Transverse colon (tissue), 4 donors: ENCODE results near the gene SCNN1A. TPM values are rescaled to one million over a fixed set of nuclear protein-coding genes. Genes with fewer than 3 reads are reported as not detected.
A peak's percentile ranks its signal among the peaks of the same experiment; 100 is the strongest.

Source experiments
- DNase-seq: peaks from one replicate; pipeline ENCODE4 v3.0.0-alpha.2; 2019
- H3K27ac ChIP-seq, 4 donors: fragments of 200-600 bp; sonication (generic); 2 replicates each; pipeline ENCODE4 v1.5.1; 2016 to 2018; ENCODE audit warnings: inconsistent platforms in 4 of 4
- H3K27me3 ChIP-seq: fragments of 200-600 bp; sonication (generic); 2 replicates; pipeline ENCODE4 v1.5.1; 2017; ENCODE audit warnings: inconsistent platforms
- H3K36me3 ChIP-seq, 4 donors: fragments of 200-600 bp; sonication (generic); 2 replicates each; pipeline ENCODE4 v1.5.1; 2017 to 2019; ENCODE audit warnings: inconsistent platforms in 4 of 4
- H3K4me1 ChIP-seq, 4 donors: fragments of 200-600 bp; sonication (generic); 2 replicates each; pipeline ENCODE4 v1.5.1; 2017 to 2020; ENCODE audit warnings: inconsistent platforms in 4 of 4
- H3K4me3 ChIP-seq, 4 donors: fragments of 200-600 bp; sonication (generic); 1 replicate in 1 of 4; 2 replicates in 3 of 4; pipeline versions ENCODE4 v1.5.1 to v1.6.1; 2017 to 2019; ENCODE audit warnings: inconsistent platforms in 4 of 4
- H3K9me3 ChIP-seq, 2 donors: fragments of 200-600 bp; sonication (generic); 2 replicates each; pipeline ENCODE4 v1.5.1; 2017 to 2019; ENCODE audit warnings: inconsistent platforms in 2 of 2
- EP300 ChIP-seq: sonication (generic); formaldehyde crosslinking; IDR thresholded peaks from one replicate; pipeline ENCODE4 v1.6.1; 2017; ENCODE audit warnings: antibody characterized with exemption, low read depth
- POLR2A ChIP-seq: fragments of 450-650 bp; IDR thresholded peaks from one replicate; pipeline ENCODE4 v1.6.1; 2016; ENCODE audit warnings: antibody characterized with exemption, mild to moderate bottlenecking, moderate library complexity
- POLR2AphosphoS5 ChIP-seq, 3 donors: sonication (generic); formaldehyde crosslinking; IDR thresholded peaks; one replicate each; pipeline ENCODE4 v1.6.1; 2016; ENCODE audit warnings: antibody characterized with exemption in 3 of 3
- WGBS, 2 donors: methylation state at CpG; one replicate each; pipeline ENCODE4 v1.1.5; 2018; ENCODE audit warnings: low coverage in 1 of 2; 5-methylcytosine and 5-hydroxymethylcytosine counted together
- in situ Hi-C, 4 donors: fragments of 200-750 bp; cut with MboI; loops; one replicate each; pipeline versions ENCODE4 v1.15.0 to v1.15.1; 2017; ENCODE audit warnings: low sequenced_read_pairs in 3 of 4, low pct_ligation_motif_present in 1 of 4, low pct_unique_long_range_greater_than_20kb in 1 of 4
- intact Hi-C: fragments of 100-400 bp; cut with DNase I; formaldehyde crosslinking; loops from one replicate; pipeline ENCODE4 v1.15.1; 2023; ENCODE audit warnings: low total_unique reads
- total RNA-seq, 4 donors: library from RNA; depleted of rRNA; stranded (reverse); fragments of >200 nt; gene quantifications; one replicate each; pipeline ENCODE4 v1.1.0, GENCODE V29; 2016
- TF ChIP-seq, protein P1 (sequence below), 5 experiments: fragments of 200-600 bp in 3 of 5; fragments of 450-650 bp in 2 of 5; sonication (generic) in 3 of 5; IDR thresholded peaks; 1 replicate in 2 of 5; 2 replicates in 3 of 5; pipeline ENCODE4 v1.5.1; 2016 to 2017; ENCODE audit warnings: antibody characterized with exemption in 5 of 5, inconsistent platforms in 3 of 5, mild to moderate bottlenecking in 2 of 5, moderate library complexity in 1 of 5

The SCNN1A gene
- total RNA-seq, 4 donors from 2014 or later = 151 to 757 (median 502) TPM

DNA sequence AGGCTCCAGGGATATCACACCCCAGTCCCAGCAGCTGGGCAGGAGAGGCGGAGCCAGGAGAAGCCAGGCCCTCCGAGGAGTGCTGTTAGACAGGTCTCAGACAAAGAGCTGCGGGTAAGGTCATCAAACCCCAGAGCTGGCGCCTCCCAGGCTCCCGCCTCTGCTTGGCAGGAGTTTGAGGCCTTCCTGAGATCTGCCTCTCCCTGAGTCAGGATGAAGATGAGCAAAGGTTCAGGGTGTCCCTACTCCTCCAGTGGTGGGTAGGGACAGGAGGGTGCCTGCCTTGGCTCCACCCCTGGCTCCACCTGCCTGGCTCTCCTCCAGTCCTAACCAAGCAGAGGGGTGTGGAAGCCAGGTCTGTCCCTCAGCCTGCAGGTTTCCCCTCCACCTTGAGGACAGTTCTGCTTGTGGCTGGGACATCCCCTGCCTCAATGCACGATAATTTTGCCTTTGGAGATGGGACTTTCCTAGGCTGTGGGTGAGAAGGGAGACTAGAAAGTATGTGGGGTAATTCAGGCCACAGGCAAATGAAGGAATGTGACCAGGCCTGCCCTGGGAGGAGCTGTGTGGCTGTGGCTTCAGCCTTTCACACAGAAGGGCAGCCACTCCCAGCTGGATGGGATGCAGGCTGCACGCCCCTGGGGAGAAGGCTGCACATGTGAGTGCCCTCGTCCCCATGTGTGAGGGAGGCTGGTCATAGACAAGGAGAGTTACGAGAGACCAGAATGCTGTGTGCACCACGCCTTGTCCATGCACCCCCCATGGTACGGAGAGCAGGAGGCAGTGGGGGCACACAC, 62.6 kb downstream of the SCNN1A start:
- WGBS, 2 donors = 65% methylated on average over 6 of the region's 11 CpGs; no CpG with 5 or more reads in 1 of the 2 donors
- TF ChIP-seq POLR2AphosphoS5 (IDR thresholded peaks at IDR 0.05) (peak; percentile 49 to 79 (median 71)), EP300 (no peak), POLR2A (peak; percentile 78)

DNA sequence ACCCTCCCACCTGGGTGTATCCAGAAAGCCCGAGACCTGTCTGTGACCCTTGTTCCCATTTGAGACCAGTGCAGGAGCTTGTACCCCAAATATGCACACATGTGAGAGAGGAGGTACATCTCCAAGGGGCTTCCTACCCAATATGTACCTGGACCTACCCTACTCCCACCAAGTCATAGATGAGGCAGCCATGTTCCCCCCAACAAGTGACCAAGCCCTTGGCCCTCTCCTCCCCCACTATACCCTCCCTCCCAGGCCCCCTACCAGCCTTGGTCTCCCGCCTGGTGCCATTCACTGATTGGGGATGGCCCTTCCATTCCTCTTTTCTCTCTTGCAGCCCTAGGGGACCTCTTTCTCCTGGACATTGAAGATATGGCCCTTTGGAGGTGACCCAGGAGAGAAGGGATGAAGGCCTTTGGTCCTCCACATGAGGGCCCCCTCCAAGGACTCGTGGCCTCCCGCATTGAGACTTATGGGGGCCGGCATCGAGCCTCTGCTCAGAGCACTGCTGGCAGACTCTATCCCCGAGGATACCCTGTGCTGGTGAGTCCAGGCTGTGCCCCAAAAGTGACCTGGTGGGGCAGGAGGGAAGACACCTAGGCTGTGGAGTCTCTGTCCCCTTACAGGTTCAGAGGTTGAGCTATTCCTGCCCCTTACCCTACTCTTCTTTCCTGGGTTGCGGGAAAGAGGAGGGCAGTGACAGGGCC, 63.4 kb downstream of the SCNN1A start:
- 65% methylated on average over 7 of the region's 8 CpGs; no CpG with 5 or more reads in 1 of the 2 donors for whole genome bisulfite sequencing, 2 donors
- Histone ChIP-seq H3K36me3 (no peaks in the 10 kb centered on the region), H3K27me3 (peaks cover 13% of the 10 kb centered on the region), H3K4me1 (peaks cover 7 to 51% (median 32%) of the 10 kb centered on the region in 4 donors), H3K4me3 (peak overlapping the region in 1 of 4 donors; percentile 61), H3K9me3 (no peaks in the 10 kb centered on the region), H3K27ac (peak overlapping the region; percentile 81 to 92 (median 89))
- TF ChIP-seq EP300 (no peak), POLR2AphosphoS5 (IDR thresholded peaks at IDR 0.05) (peak in 1 of 3 donors; percentile 58), POLR2A (no peak)
- TF ChIP-seq, protein P1, sequence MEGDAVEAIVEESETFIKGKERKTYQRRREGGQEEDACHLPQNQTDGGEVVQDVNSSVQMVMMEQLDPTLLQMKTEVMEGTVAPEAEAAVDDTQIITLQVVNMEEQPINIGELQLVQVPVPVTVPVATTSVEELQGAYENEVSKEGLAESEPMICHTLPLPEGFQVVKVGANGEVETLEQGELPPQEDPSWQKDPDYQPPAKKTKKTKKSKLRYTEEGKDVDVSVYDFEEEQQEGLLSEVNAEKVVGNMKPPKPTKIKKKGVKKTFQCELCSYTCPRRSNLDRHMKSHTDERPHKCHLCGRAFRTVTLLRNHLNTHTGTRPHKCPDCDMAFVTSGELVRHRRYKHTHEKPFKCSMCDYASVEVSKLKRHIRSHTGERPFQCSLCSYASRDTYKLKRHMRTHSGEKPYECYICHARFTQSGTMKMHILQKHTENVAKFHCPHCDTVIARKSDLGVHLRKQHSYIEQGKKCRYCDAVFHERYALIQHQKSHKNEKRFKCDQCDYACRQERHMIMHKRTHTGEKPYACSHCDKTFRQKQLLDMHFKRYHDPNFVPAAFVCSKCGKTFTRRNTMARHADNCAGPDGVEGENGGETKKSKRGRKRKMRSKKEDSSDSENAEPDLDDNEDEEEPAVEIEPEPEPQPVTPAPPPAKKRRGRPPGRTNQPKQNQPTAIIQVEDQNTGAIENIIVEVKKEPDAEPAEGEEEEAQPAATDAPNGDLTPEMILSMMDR (IDR thresholded peaks at IDR 0.05) = no peak
- in situ Hi-C loops = no loop called here
- no peak for DNase-seq
- intact Hi-C loops = no loop called here

More for the DNA sequence above, 62.6 kb downstream of the SCNN1A start:
- peak; percentile 92 for DNase-seq
- peaks cover 7 to 51% (median 32%) of the 10 kb centered on the region in 4 donors for H3K4me1 ChIP-seq
- H3K27me3 ChIP-seq = peaks cover 13% of the 10 kb centered on the region
- intact Hi-C loops = no loop called here
- H3K27ac ChIP-seq = peak overlapping the region; percentile 81 to 92 (median 89)
- in situ Hi-C loops = no loop called here
- H3K36me3 ChIP-seq = no peaks in the 10 kb centered on the region
- H3K4me3 ChIP-seq = peak overlapping the region in 1 of 4 donors; percentile 17
- H3K9me3 ChIP-seq = no peaks in the 10 kb centered on the region

DNA sequence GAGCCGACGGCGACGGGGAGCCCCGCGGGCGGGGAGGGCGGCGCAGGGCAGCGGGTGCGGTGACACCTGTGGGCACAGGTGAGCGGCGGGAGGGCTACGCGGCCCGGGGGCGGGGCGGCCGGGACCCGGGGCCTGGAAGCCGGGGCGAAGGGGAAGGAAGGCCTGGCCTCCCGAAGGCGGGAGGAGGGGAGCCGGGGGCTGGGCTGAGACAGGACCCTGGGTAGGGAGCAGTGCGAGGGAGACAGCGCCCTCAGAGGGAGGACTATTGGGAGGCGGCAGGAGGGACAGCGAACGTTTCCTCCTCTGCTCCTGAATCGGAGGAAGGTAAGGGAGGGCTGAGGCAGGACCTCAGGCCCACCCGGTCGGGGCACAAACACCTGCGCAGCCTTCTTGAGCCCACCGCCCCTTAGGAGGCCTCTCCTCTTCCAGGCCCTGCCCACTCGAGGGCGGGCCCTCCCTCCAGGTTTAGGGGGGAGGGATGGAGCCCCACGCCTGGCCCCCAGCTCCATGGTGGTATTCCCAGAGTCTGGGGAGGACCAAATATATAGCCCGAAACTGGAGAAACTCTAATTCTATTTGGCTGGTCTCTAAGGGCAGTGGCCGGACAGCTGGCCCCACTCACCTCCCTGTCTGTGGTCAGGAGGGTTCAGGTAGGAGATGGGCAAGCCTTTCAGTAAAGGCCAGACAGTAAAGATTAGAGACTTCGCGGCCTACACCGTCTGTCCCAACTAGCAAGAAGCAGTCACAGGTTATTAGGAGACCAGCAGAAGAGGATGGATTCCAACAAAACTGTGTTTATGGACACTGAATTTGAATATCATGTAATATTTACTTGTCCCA, 64.4 kb downstream of the SCNN1A start:
- 26% methylated on average over 31 of the region's 43 CpGs; no CpG with 5 or more reads in 1 of the 2 donors for WGBS, 2 donors
- in situ Hi-C loops (no loop called here), intact Hi-C loops (no loop called here)
- no peak for DNase-seq
- H3K27me3 ChIP-seq = peaks cover 13% of the 10 kb centered on the region
- peak overlapping the region; percentile 81 to 92 (median 89) for H3K27ac ChIP-seq
- no peaks in the 10 kb centered on the region for H3K36me3 ChIP-seq
- H3K9me3 ChIP-seq = no peaks in the 10 kb centered on the region
- peaks cover 7 to 51% (median 32%) of the 10 kb centered on the region in 4 donors for H3K4me1 ChIP-seq
- peak overlapping the region; percentile 26 to 65 (median 58) for H3K4me3 ChIP-seq
- no peak for TF ChIP-seq POLR2A
- TF ChIP-seq, protein P1 (IDR thresholded peaks at IDR 0.05) = no peak
- no peak for TF ChIP-seq POLR2AphosphoS5 (IDR thresholded peaks at IDR 0.05)
- TF ChIP-seq EP300 = no peak

DNA sequence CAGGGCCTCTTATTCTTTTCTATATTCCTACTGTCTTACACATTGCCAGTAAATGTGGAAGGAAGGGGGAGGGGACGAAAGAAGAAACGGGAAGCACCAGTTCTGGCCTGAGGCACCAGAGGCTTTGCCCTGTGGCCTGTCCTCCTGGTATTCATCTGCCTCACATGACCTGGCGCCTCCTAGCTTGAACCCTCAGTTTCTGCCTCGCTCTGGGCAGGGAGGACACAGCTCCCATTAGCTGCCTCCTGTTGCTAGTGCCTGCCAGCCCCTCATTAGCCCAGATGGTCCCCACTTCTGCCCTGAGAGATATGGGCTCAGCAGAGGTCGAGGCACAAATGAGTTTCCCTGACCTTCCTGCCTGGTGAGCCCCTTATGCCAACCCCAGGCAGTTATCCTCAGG, 67.8 kb downstream of the SCNN1A start:
- WGBS, 2 donors = 69 to 77% methylated on average over 3 to 5 of the region's 5 CpGs
- H3K4me3 ChIP-seq = no peak overlapping the region
- H3K27me3 ChIP-seq = peaks cover 13% of the 10 kb centered on the region
- H3K27ac ChIP-seq = no peak overlapping the region
- H3K4me1 ChIP-seq = peaks cover 0 to 49% (median 30%) of the 10 kb centered on the region in 4 donors
- intact Hi-C loops (no loop called here), in situ Hi-C loops (no loop called here)
- no peak for DNase-seq
- H3K9me3 ChIP-seq = no peaks in the 10 kb centered on the region
- no peaks in the 10 kb centered on the region for H3K36me3 ChIP-seq
- TF ChIP-seq, protein P1 (IDR thresholded peaks at IDR 0.05) = no peak
- TF ChIP-seq POLR2A (no peak), POLR2AphosphoS5 (IDR thresholded peaks at IDR 0.05) (no peak), EP300 (no peak)
